Natural killer cell (primary cell): ENCODE results near the gene GIPC2. TPM values are rescaled to one million over a fixed set of nuclear protein-coding genes. Genes with fewer than 3 reads are reported as not detected.

Experiments used
- ATAC-seq, 3 donors: fragments of 150-1000 bp in 2 of 3; fragments of 200-7000 bp in 1 of 3; cut with Tn5 transposase; 1 replicate in 1 of 3; 2 replicates in 2 of 3; pipeline ENCODE4 v1.10.0; 2021; ENCODE audit warnings: mild to moderate bottlenecking in 2 of 3, moderate library complexity in 2 of 3
- DNase-seq, 2 donors: peaks; one replicate each; pipeline versions ENCODE4 v3.0.0 to v3.0.0-alpha.2; 2013 to 2021; ENCODE audit warnings: mixed read lengths in 1 of 2
- H3K27ac ChIP-seq: one replicate; pipeline ENCODE4 v1.5.1; 2013; ENCODE audit warnings: mild to moderate bottlenecking, low read length
- H3K27me3 ChIP-seq: one replicate; pipeline ENCODE4 v1.6.1; 2013; ENCODE audit warnings: low read length; ENCODE audit not compliant: control insufficient read depth, insufficient read depth
- H3K36me3 ChIP-seq: one replicate; pipeline ENCODE4 v1.6.1; 2013; ENCODE audit warnings: low read length; ENCODE audit not compliant: control insufficient read depth, insufficient read depth
- H3K4me1 ChIP-seq: one replicate; pipeline ENCODE4 v1.6.1; 2013; ENCODE audit warnings: low read length; ENCODE audit not compliant: control insufficient read depth, insufficient read depth
- H3K4me3 ChIP-seq: one replicate; pipeline ENCODE4 v1.5.1; 2013; ENCODE audit warnings: low read length
- H3K9me3 ChIP-seq: one replicate; pipeline ENCODE4 v1.6.1; 2013; ENCODE audit warnings: low read length; ENCODE audit not compliant: control insufficient read depth, insufficient read depth
- H3K27ac Mint-ChIP-seq, 2 donors: one replicate each; pipeline ENCODE4 v1.8.0; 2022; ENCODE audit warnings: mild to moderate bottlenecking in 2 of 2, mixed read lengths in 2 of 2, moderate library complexity in 1 of 2
- H3K27me3 Mint-ChIP-seq, 2 donors: one replicate each; pipeline ENCODE4 v1.8.0; 2022; ENCODE audit warnings: low read depth in 2 of 2, mixed read lengths in 2 of 2
- H3K36me3 Mint-ChIP-seq: one replicate; pipeline ENCODE4 v1.8.0; 2022; ENCODE audit warnings: mixed read lengths
- H3K4me1 Mint-ChIP-seq, 2 donors: one replicate each; pipeline ENCODE4 v1.8.0; 2022; ENCODE audit warnings: mixed read lengths in 2 of 2
- H3K4me3 Mint-ChIP-seq: one replicate; pipeline ENCODE4 v1.8.0; 2022; ENCODE audit warnings: mild to moderate bottlenecking, moderate library complexity, mixed read lengths
- H3K9me3 Mint-ChIP-seq, 2 donors: one replicate each; pipeline ENCODE4 v1.8.0; 2022; ENCODE audit warnings: mixed read lengths in 2 of 2
- WGBS: methylation state at CpG from one replicate; pipeline ENCODE4 v1.1.7; 2013; ENCODE audit warnings: missing lambda C conversion rate; ENCODE audit not compliant: insufficient coverage; 5-methylcytosine and 5-hydroxymethylcytosine counted together
- intact Hi-C: fragments of 100-400 bp; cut with micrococcal nuclease; formaldehyde crosslinking; loops from one replicate; pipeline ENCODE4 v1.14.2; 2022
- total RNA-seq, 4 donors: library from RNA; stranded (reverse); fragments of 120-200 nt in 1 of 4; gene quantifications; one replicate each; pipeline versions ENCODE4 v1.2.3 to v1.2.4, GENCODE V29; 2013 to 2022
- TF ChIP-seq, protein P1 (sequence below): fragments of 200-600 bp; IDR thresholded peaks from one replicate; pipeline ENCODE4 v1.8.0; 2022; ENCODE audit warnings: antibody characterized with exemption

Gene GIPC2
- total RNA-seq, 3 donors from 2014 or later (not counting 1 experiment from before 2014, with no cell fraction given) = not detected

DNA sequence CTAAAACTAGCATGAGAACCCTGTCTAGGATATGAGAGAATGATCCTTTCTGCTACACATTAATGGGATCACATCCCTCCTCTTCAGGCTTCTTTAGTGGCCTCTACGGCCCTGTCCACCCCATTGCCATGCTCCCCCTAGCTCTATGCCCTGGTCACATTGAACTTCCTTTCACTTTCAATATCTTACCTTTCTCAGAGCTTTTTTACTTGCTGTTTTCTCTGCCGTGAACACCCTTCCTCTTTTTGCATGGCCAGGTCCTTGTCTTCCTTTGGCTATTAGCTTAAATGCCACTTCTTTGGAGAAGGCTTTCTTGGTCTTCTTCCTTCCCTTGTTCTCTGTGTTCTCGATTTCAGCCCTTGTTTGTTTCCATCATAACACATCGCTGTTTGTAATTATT is 97.4 kb downstream of the GIPC2 start:
- Mint-ChIP-seq H3K4me1 (peaks cover 6 to 7% of the 10 kb centered on the region in 2 donors), H3K27ac (peak overlapping the region; percentile 10 to 81), H3K36me3 (no peaks in the 10 kb centered on the region), H3K9me3 (no peaks in the 10 kb centered on the region), H3K4me3 (peak overlapping the region; percentile 70), H3K27me3 (peaks cover 2 to 9% of the 10 kb centered on the region in 2 donors)
- ATAC-seq (peak; percentile 72 to 81 (median 79)), DNase-seq (peak in 1 of 2 donors; percentile 41)
- Histone ChIP-seq H3K4me1 (peaks cover 5% of the 10 kb centered on the region), H3K4me3 (peak overlapping the region; percentile 6), H3K27me3 (no peaks in the 10 kb centered on the region), H3K9me3 (no peaks in the 10 kb centered on the region), H3K27ac (peak overlapping the region; percentile 54), H3K36me3 (no peaks in the 10 kb centered on the region)
- TF ChIP-seq, protein P1, sequence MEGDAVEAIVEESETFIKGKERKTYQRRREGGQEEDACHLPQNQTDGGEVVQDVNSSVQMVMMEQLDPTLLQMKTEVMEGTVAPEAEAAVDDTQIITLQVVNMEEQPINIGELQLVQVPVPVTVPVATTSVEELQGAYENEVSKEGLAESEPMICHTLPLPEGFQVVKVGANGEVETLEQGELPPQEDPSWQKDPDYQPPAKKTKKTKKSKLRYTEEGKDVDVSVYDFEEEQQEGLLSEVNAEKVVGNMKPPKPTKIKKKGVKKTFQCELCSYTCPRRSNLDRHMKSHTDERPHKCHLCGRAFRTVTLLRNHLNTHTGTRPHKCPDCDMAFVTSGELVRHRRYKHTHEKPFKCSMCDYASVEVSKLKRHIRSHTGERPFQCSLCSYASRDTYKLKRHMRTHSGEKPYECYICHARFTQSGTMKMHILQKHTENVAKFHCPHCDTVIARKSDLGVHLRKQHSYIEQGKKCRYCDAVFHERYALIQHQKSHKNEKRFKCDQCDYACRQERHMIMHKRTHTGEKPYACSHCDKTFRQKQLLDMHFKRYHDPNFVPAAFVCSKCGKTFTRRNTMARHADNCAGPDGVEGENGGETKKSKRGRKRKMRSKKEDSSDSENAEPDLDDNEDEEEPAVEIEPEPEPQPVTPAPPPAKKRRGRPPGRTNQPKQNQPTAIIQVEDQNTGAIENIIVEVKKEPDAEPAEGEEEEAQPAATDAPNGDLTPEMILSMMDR = no peak
- intact Hi-C loops = loop anchor here (10.0 kb wide), 1 partner anchor 472 kb away; no protein-coding TSS in a partner anchor
- 6% methylated on average over 2 of the region's 4 CpGs for WGBS

- Mint-ChIP-seq H3K36me3 (no peaks in the 10 kb centered on the region), H3K27me3 (peaks cover 5 to 14% of the 10 kb centered on the region in 2 donors), H3K4me1 (peaks cover 6 to 7% of the 10 kb centered on the region in 2 donors), H3K9me3 (no peaks in the 10 kb centered on the region), H3K27ac (peak overlapping the region; percentile 10 to 81), H3K4me3 (peak overlapping the region; percentile 70)
- intact Hi-C loops = loop anchor here (2.0 to 10.0 kb wide), 2 partner anchors 471 to 533 kb away; no protein-coding TSS in a partner anchor
- 100% methylated on average over 1 of the region's 2 CpGs for WGBS
- TF ChIP-seq, protein P1 = no peak
- H3K4me1 ChIP-seq = peaks cover 5% of the 10 kb centered on the region
- H3K4me3 ChIP-seq = peak overlapping the region; percentile 6
- DNase-seq = no peak
- H3K27ac ChIP-seq = peak overlapping the region; percentile 54
- H3K27me3 ChIP-seq = no peaks in the 10 kb centered on the region
- H3K9me3 ChIP-seq = no peaks in the 10 kb centered on the region
- H3K36me3 ChIP-seq = no peaks in the 10 kb centered on the region
- ATAC-seq = no peak
Observed at GRCh38 chr1:78143673-78144072, 97.9 kb downstream of the GIPC2 start.

DNA sequence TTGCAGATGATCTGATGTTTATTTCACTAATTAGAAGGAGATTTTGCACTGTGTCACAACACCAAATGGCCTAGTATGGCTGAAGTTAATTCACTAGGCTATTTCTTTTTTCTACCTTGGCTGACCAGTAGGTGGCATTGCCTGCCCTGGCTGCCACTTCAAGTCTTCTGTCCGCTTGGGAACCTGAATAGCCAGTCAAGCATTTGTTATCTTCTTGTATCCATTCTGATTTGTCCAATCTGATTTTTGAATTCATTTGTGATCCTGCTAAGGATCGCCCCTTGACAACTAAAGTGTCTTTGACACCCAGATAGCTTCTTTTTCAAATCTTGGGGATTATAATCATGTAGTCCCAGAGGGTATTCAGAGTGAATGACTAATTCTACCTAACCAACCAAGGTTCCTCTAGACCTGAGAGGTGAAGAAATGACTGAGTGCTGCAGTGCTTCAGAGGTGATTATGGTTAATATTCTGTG is 99.4 kb downstream of the GIPC2 start:
- Mint-ChIP-seq H3K4me3 (no peak overlapping the region), H3K4me1 (peaks cover 6 to 7% of the 10 kb centered on the region in 2 donors), H3K9me3 (no peaks in the 10 kb centered on the region), H3K36me3 (no peaks in the 10 kb centered on the region), H3K27me3 (peaks cover 6 to 18% of the 10 kb centered on the region in 2 donors), H3K27ac (no peak overlapping the region)
- Histone ChIP-seq H3K27ac (no peak overlapping the region), H3K27me3 (no peaks in the 10 kb centered on the region), H3K4me3 (no peak overlapping the region), H3K4me1 (peaks cover 5% of the 10 kb centered on the region), H3K9me3 (no peaks in the 10 kb centered on the region), H3K36me3 (no peaks in the 10 kb centered on the region)
- peak; percentile 57 to 76 (median 74) for ATAC-seq
- WGBS = 46% methylated on average over 1 of the region's 2 CpGs
- TF ChIP-seq, protein P1 = peak; percentile 80
- DNase-seq = peak in 1 of 2 donors; percentile 61
- intact Hi-C loops = loop anchor here (2.0 to 10.0 kb wide), 2 partner anchors 470 to 532 kb away; no protein-coding TSS in a partner anchor
